ENCODE data around the gene PROP1.
"Not testable (repeated sequence)": the region's sequence is repeated elsewhere in the genome, so short reads cannot be mapped to it uniquely, and the experiment has no call there.

PROP1 gene

GRCh38 chr5:177982072-177982727 lies 13.8 kb downstream of the PROP1 start:
- no peak for DNase-seq

DNA sequence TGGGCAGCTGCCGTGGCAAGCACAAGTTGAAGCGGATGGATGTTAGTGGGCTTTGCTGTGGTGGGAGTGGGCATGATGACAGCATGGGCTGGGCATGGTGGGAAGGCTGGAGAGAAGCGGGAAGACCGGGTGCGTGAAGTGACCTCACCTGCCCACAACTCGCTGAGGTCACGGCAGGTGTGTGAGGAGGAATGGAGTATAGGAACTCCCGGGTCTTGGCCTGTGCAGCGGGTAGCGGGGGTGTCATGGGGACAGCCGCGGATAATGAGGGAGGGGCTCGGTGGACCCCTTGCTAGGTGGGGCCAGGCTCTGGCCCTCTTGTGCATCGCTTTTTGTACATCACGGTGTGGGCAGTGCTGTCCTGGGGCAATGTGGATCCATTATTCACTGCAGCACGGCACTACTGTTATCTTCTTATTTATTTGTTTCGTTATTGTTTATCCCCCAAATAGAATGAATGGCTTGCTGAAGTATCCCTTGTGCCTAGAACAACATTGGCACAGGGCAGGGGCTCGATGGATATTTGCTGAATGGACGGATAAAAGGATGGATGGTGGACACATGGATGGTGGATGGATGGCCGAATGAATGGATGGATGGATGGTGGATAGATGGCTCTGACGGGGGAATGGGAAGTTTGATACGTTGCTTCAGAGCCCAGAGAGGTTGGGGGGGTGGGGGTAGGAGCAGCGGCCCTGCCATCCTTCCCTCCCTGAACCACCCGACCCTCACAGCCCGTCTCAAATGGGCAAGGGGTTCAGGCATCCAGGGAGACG lies 14.6 kb downstream of the PROP1 start:
- DNase-seq, result no peak

- no peak for DNase-seq
These were observed 15.3 kb downstream of the PROP1 start for GRCh38 chr5:177980743-177981151.

DNA sequence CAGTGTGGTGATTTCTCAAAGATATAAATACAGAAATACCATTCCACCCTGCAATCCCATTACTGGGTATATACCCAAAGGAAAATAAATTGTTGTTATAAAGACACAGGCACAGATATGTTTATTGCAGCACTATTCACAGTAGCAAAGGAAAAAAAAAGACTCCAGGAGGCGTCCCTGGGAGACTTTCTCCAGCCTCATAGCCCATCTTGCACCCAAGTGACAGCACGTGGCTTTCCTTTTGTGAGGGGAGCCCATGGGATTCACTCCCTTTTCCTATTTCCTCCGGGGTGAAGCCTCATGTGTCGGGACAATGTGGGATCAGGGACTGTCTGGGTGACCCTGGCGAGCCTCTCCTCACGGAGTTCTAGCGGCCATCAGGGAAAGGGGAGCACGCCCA lies 18.4 kb downstream of the PROP1 start:
- DNase-seq, result not testable (repeated sequence)

- no peak for DNase-seq
These were observed 22.9 kb downstream of the PROP1 start for GRCh38 chr5:177973066-177973635.

- no peak for DNase-seq
These were observed 23.4 kb downstream of the PROP1 start for GRCh38 chr5:177972613-177973012.

DNA sequence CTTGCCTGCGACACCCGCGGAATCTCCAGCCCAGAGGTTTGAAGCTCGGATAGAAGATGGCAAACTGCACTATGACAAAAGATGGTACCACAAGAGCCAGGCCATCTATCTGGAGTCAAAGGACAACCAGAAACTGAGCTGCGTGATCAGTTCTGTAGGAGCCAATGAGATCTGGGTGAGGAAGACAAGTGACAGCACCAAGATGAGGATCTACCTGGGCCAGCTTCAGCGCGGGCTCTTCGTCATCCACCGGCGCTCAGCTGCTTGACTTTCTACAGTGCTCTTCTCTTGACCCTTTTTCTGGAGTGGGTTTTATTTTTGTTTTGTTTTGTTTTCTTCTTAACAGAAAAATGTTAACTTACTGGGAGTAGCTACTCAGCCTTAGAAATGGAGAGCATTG lies 24.0 kb downstream of the PROP1 start:
- not testable (repeated sequence) for DNase-seq

DNA sequence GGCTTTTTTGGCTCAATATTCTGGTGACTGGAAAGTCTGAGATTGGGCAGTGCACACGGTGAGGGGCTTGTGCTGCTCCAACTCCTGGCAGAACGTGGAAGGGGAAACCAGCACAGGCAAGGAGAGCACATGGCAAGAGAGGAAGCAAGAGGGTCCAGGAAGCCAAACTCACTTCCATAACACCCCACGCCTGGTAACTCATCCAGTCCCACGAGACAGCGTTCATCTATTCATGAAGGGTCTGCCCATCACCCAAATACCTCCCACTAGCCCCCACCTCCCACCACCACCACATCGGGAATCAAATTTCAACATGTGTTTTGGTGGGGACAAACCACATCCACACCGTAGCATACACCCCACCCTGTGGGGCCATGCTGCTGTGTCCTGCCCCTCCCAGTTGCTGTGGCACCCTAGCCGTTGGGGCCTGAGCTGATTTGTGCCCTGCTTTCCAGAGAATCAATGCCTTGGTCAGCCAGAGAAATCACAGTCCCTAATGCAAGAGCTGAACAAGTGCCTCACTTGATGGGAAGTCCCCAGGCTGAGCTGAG lies 27.3 kb downstream of the PROP1 start:
- no peak for DNase-seq

GRCh38 chr5:177967221-177967887 lies 28.7 kb downstream of the PROP1 start:
- DNase-seq, result no peak

DNA sequence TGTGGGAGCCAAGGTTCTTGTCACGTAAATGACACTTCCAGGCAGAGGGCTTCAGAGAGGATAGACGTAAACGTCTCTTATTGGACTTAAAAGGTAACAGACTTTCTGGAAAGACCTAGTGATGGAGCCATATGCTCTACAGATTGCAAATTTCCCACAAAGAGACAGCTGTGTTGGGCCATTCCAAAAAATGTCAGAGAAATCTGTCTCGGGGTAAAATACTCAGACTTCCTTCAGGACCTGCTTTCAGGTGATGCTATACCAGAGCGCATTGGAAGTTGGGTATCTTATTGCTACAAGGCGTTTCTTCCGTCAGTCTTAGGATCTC lies 29.2 kb downstream of the PROP1 start:
- DNase-seq, result no peak

DNA sequence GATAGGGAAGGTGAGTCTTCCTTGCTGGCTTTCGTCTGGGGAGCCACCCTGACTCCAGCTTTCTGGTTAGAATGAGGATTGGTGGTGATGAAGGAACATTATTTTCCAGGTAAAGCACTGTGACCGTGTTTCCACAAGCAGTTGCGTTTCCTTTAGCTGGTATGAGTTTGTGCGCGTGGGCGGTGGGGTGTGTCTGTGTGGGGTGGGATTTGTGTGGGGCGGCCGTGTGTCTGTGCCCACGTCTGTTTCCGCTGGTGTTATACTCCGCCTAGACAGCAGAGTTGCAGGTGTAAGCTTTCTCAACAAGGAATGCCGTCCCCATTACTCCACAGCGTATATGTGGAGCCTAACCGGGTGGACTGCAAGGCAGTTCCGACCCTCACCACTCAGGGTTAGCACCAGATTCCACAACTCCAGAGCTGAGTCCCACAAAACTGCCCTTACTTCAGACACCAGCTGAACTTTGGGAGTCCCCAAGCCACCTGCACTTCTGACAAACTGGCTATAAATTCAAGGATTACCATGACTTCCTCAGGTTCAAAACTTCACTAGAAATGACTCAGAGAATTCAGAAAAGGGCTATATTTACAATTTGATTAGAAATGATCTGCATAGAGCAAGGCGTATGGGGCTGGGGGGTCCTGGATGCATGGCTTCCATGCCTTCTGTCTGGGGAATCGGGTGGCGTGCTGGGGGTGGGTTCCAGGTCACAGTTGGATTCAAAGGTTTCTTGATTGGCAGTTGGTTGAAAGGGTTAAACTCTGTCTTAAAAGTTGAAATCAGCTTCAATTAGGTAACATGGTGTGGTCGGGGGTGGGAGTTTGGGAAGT lies 29.8 kb downstream of the PROP1 start:
- no peak for DNase-seq

- no peak for DNase-seq
These were observed 31.6 kb downstream of the PROP1 start for GRCh38 chr5:177964471-177964870.

GRCh38 chr5:177963966-177964365 lies 32.1 kb downstream of the PROP1 start:
- DNase-seq, result no peak

- no peak for DNase-seq
These were observed 36.7 kb downstream of the PROP1 start for GRCh38 chr5:177959315-177959714.

DNA sequence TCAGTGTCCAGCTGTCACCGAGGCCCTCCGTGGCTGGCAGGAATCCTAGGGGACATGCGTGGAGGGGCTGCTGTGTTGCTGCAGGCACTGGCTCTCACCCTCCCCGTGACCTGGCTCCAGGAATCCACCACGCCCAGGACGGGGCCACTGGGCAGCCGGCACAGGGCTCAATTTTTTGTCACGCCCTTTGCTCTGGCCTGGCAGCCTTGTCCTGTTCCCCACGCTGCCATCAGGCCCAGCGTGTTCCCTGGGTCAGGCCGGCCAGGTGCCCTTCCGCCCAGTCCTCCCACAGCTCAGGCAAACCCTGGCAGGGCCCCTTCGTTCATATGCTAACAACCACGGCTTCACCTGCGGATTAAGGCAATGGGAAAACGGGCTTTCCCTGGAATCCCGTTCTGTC lies 37.3 kb downstream of the PROP1 start:
- DNase-seq, result no peak

DNA sequence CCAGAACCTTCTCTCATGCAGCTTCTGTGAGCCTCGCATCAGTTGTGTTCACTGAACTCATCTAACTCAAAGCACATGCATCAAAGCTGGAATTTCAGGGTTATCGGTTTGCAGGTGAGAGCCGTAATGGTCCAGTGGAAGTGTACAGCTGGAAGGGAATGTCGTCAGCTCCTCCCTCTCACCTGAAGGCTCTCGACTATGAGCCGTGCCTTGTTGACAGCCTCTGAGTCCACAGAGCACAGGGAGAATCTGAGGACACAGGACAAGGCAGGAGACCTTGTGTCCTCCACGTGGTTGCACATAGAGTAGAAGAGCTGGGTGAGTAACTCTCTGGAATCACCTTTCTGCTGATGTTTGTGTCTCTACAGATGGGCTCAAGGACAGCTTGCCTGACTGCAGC lies 38.8 kb downstream of the PROP1 start:
- no peak for DNase-seq

GRCh38 chr5:177953101-177953500 lies 42.9 kb downstream of the PROP1 start:
- DNase-seq, result not testable (repeated sequence)

DNA sequence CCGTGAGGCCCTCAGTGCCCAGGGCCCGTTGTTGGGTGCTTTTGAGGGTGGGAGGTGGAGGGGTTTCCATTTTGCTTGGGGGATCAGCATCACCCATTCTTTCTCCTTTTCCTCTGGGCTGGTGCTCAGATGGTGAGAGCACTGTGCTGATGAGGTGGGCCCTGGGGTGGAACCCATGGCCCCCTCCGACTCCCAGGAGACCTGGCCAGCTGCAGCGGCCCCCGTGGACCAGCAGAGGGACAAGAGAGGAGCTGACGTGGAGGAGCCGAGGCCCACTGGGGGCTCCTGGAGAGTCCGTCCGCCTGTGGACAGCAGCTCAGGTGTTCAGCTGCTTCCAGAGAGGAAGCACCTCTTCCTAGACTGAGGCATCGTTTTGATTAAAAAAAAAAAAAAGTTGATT lies 46.4 kb downstream of the PROP1 start:
- DNase-seq, result not testable (repeated sequence)

- DNase-seq, result not testable (repeated sequence)
These were observed 47.0 kb downstream of the PROP1 start for GRCh38 chr5:177949065-177949464.

DNA sequence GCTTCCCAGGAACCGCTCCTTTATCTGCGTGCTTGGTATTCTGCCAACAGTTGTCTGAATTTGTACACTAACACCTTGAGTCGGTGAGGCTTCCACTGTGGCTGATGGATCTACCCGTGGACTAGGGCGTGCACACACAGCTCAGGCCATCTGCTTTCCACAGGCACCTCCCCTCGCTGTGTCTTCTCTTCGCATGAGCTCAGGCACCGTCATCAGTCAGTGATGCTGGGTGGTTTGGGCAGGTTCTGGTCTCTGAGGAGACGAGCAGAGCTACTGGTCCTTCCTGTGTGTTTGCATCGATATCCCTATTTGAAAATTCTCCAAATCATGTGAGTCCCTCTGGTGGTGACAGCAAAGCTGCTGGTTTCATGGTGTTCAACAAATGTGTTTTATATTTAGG lies 48.1 kb downstream of the PROP1 start:
- DNase-seq, result not testable (repeated sequence)

DNA sequence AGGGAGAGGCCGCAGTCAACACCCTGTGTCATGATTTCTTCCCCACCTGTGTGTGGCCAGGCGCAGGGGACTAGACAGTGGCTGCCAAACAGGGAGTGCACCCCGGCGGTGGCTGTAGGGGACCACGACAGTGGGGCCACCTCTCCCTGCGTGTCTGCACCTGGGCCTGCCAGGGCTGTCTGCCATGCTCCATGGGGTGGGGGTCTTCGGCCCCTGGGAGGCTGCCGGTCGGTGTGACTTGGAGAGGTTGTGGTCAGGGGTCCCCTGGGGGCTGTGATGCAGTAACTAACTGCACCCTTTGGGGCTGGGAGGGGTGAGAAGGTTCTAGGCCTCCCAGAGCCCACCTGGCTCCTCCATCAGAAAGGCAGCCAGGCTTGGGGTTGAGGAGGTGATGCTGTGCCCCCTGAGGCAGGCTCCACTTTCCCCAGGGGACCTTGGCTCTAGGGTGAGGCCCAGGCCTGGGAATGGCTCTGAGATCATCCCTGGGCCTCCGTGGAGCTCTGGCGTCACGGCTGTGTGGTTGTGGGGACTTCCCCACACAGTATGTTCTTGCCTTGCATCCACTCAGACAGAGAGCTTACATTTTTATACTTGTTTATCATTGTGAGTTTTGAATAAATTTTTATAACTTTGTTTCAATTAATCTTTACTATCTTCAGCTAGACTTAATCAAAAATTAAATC lies 50.3 kb downstream of the PROP1 start:
- peak; percentile 41 for DNase-seq

DNA sequence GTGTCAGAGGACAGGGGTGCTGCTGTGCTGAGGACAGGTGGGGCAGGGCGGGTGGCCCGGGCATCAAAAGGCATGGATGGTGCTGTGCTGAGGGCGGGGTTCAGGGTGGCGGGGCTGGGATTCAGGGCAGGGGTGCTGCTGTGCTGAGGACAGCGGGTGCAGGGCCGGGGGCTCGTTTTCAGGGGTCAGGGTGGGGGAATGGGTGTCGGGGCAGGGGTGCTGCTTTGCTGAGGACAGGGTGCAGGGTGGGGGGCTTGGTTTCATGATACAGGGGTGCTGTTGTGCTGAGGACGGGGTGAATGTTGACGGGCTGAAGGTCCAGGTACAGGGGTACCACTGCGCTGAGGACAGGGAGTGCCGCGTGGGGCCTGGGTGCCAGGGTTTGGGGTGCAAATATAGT lies 50.9 kb downstream of the PROP1 start:
- DNase-seq, result not testable (repeated sequence)

Measured in CD4-positive, alpha-beta T cell treated with Interleukin-10 for 1 hour (primary cell).